HEK293 (cell line): ENCODE results near the gene ACAD8.

Experiments
- BCL11A ChIP-seq: fragments of 450-650 bp; formaldehyde crosslinking; IDR thresholded peaks from 2 replicates; pipeline ENCODE4 v1.5.1; 2016; ENCODE audit warnings: low read depth, missing biosample characterization, missing genetic modification characterization
- CTCF ChIP-seq: fragments of 450-650 bp; formaldehyde crosslinking; IDR thresholded peaks from 2 replicates; pipeline ENCODE4 v1.5.1; 2016; ENCODE audit warnings: missing biosample characterization, missing genetic modification characterization
- MZF1 ChIP-seq: fragments of 450-650 bp; formaldehyde crosslinking; IDR thresholded peaks from 2 replicates; pipeline ENCODE4 v1.5.1; 2017; ENCODE audit warnings: missing biosample characterization, missing genetic modification characterization, borderline replicate concordance
- PBX3 ChIP-seq: sonication (generic); formaldehyde crosslinking; IDR thresholded peaks from 2 replicates; pipeline ENCODE4 v1.8.1; 2022; ENCODE audit warnings: mild to moderate bottlenecking, moderate library complexity, missing genetic modification reagents
- PRDM10 ChIP-seq: fragments of 450-650 bp; formaldehyde crosslinking; IDR thresholded peaks from 2 replicates; pipeline ENCODE4 v1.5.1; 2016; ENCODE audit warnings: missing biosample characterization, missing genetic modification characterization
- TRIM28 ChIP-seq: IDR thresholded peaks from 2 replicates; pipeline ENCODE4 v1.6.1; 2011; ENCODE audit warnings: low read length, control low read depth, borderline replicate concordance
- YY1 ChIP-seq: fragments of 450-650 bp; formaldehyde crosslinking; IDR thresholded peaks from 2 replicates; pipeline ENCODE4 v1.5.1; 2018; ENCODE audit warnings: missing biosample characterization, missing genetic modification characterization
- ZNF10 ChIP-seq: fragments of 450-650 bp; formaldehyde crosslinking; IDR thresholded peaks from 2 replicates; pipeline ENCODE4 v1.5.1; 2017; ENCODE audit warnings: missing biosample characterization, missing genetic modification characterization
- ZNF274 ChIP-seq, 2 experiments: fragments of 200-500 bp in 1 of 2; fragments of 450-650 bp in 1 of 2; sonication (Bioruptor generic) in 1 of 2; formaldehyde crosslinking in 1 of 2; IDR thresholded peaks; 2 replicates each; pipeline versions ENCODE4 v1.5.1 to v1.6.1; 2014 to 2016; ENCODE audit warnings: borderline replicate concordance in 1 of 2, inconsistent platforms in 1 of 2, low read length in 1 of 2, missing biosample characterization in 1 of 2, missing genetic modification characterization in 1 of 2
- ZNF324 ChIP-seq: fragments of 450-650 bp; formaldehyde crosslinking; IDR thresholded peaks from 2 replicates; pipeline ENCODE4 v1.5.1; 2016; ENCODE audit warnings: missing biosample characterization, missing genetic modification characterization
- ZNF530 ChIP-seq: fragments of 450-650 bp; formaldehyde crosslinking; IDR thresholded peaks from 2 replicates; pipeline ENCODE4 v1.5.1; 2016; ENCODE audit warnings: low read depth, missing biosample characterization, missing genetic modification characterization
- ZNF610 ChIP-seq: fragments of 450-650 bp; formaldehyde crosslinking; IDR thresholded peaks from 2 replicates; pipeline ENCODE4 v1.5.1; 2016; ENCODE audit warnings: missing biosample characterization, missing genetic modification characterization, borderline replicate concordance

GRCh38 chr11:134292661-134293060 is 39.3 kb downstream of the ACAD8 start:
- TF ChIP-seq PRDM10 (tag by site-specific recombination) (no peak), CTCF (no peak), YY1 (tag by site-specific recombination) (no peak), BCL11A (no peak), ZNF10 (no peak), ZNF324 (tag by site-specific recombination) (no peak), PBX3 (CRISPR knock-in tag) (no peak), TRIM28 (no peak), ZNF274 (IDR thresholded peaks at IDR 0.05; ENCODE audit: low read length) (no peak), ZNF274 (tag by site-specific recombination; IDR thresholded peaks at IDR 0.05; ENCODE audit: borderline replicate concordance) (no peak), ZNF530 (tag by site-specific recombination) (no peak), MZF1 (tag by site-specific recombination) (no peak), ZNF610 (tag by site-specific recombination) (no peak)
